ENCODE data around the gene CRIM1.
A peak's percentile ranks its signal among the peaks of the same experiment; 100 is the strongest.
"Not testable (repeated sequence)": the region's sequence is repeated elsewhere in the genome, so short reads cannot be mapped to it uniquely, and the experiment has no call there.

CRIM1 gene

DNA sequence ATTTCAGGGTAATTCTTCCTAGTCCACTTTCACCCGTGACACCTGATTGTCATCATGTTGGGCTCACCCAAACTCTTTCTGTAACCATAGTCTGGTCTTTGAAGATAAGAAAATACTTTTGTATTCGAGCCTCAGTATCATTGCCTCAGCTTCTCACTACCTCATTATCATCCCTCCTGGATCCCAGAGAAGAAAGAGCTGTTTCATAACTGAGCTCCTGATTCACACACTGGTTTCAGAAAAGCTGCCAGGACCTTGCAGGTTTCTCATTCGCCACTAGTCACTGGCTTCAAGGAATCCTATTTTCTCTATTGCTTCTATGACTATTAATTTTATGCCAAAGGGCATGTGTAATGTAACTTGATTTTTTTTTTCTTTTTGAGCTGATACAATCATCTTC is 2.9 kb upstream of the CRIM1 start:
- DNase-seq (ENCODE audit: low read depth in 1 of 2, low spot score in 1 of 2), result no peak

DNA sequence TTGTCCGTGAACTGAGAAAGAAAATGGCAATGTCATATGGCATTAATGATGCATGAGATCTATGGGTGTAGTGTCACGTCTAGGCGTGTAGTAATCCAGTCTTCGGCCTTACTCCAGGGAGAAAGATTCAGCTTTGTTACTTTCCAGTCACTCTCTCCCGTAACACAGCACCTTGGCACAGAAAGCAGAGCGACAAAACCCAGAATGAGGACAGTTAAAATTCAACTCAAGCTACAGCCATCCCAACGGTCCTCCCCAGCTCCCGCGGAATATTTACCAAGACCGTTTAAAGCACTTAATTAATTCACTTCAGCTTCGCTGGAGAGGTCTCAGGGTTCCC is 797 bp upstream of the CRIM1 start:
- DNase-seq (ENCODE audit: low read depth in 1 of 2, low spot score in 1 of 2), result no peak

DNA sequence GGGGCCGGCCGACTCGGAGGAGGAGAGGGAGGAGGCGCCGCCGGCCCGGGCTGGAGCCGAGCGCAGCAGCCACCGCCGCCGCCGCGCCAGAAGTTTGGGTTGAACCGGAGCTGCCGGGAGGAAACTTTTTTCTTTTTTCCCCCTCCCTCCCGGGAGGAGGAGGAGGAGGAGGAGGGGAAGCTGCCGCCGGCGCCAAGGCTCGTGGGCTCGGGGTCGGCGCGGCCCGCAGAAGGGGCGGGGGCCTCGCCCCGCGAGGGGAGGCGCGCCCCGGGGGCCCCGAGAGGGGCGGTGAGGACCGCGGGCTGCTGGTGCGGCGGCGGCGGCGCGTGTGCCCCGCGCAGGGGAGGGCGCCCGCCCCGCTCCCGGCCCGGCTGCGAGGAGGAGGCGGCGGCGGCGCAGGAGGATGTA is 316 bp downstream of the CRIM1 start:
- DNase-seq (ENCODE audit: low read depth in 1 of 2, low spot score in 1 of 2), result no peak

DNA sequence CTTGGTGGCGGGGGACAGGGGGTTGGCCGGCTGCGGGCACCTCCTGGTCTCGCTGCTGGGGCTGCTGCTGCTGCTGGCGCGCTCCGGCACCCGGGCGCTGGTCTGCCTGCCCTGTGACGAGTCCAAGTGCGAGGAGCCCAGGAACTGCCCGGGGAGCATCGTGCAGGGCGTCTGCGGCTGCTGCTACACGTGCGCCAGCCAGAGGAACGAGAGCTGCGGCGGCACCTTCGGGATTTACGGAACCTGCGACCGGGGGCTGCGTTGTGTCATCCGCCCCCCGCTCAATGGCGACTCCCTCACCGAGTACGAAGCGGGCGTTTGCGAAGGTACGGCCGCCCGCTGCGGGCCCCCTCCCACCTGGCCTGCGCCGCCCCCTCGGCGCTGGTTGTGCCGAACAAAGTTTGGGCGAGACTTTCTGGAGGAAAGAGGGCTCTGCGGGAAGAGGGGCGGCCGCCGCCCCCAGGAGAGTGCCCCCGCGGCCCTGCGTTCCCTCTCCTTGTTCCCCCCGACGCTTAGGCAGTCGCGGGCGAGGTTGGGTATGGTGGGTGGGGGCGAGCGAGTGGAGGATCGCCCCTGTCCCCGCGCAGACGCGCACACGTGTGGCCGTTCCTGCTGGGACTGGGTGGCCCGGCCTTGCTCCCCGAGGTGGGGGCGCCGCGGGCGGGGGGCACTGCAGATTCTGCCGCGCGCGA is 866 bp downstream of the CRIM1 start:
- DNase-seq (ENCODE audit: low read depth in 1 of 2, low spot score in 1 of 2), result peak in 1 of 2 donors; percentile 4

DNA sequence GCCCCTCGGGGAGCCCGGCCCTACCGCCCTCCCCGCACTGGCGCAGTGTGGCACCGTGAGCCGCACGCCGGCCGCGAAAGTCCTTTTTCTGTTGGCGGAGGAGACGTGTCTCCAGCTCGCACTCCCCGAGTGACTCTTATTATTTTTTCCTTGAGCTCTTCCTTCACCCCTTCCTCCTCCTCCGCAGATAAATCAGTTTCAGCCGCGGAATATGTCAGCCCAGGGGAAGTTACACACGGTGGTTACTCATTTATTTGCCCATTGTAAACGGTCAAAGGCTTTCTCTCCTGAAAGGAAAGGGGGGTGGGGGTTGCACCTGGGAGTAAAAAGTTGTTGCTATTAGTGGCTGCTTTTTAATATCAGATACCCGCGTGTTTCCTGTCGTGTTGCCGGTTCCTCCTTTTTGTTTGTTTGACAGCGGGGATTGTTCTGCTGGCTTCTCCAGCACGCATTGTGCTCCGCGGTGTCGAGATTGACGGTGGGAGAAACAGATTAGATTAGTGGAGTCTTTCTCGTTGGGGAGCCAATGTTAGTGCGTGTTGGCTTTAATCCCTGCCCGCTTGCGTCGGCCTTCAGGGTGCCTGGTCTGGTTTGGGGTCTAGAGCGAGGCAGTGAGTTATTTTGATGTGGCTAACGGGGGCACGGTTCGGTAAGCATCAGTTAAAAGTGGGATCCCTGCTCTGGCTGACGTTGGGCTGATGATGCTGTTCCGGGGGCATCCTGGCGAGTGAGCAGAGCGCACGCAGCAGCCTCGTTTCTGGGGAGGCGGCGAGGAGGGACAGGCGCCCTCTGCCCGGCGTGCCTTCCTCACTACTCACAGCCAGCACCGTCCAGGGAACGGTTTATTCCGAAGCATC is 1.6 kb downstream of the CRIM1 start:
- peak in 1 of 2 donors; percentile 2 for DNase-seq (ENCODE audit: low read depth in 1 of 2, low spot score in 1 of 2)

DNA sequence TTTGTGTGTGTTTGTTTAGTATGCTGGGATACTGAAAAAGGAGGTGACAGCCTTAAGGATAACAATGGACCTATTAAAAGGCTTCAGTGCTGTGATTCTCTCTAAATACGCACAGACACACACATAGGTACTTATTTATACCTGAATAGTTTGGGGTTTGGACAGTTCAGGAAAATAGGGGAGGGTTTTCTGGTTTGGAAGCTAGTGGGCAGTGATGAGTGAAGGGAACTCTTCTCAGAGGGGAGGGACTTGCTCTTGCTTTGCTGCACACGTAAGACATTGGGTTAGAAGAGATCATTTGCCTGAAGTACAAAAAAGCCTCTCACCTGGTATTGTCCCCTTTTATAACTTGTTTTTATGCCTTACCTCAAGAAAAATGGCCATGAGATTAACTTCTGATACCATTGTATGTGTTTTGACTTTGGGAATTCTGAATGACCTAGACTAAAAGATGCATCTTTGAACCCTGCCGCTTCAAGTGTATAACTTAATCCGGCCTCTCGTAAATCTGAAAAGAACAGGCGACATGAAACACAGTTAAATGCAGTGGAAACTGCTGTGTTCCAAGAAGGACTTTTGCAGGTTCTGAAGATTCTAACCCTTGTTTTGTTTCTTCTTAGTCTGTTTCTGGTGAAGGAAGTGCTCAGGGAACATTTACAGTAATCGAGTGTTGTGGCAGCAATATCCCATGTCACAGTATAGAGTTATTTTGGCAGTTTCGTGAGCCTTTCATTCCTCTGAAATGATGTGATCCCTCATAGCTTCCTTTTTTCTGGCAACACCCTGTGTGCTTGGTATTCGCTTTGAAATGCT is 2.5 kb downstream of the CRIM1 start:
- no peak for DNase-seq (ENCODE audit: low read depth in 1 of 2, low spot score in 1 of 2)

DNA sequence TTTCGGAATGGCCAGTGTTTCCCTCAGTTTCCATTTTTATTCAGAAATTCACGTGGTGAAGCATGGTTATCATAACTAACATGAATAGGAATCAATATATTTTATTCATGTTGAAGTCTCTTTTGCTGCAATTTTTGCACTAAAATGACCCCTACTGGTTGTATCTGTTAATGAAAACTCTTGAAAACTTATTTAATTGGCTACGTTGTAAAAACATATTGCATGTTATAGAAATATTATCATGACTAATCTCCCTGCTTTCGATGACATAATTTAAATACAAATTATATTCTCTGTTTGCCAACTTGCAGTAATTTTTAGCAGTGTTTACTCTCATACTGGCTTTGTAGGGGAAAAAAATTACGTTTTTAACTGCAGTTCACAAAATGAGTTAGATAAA is 3.5 kb downstream of the CRIM1 start:
- no peak for DNase-seq (ENCODE audit: low read depth in 1 of 2, low spot score in 1 of 2)

DNA sequence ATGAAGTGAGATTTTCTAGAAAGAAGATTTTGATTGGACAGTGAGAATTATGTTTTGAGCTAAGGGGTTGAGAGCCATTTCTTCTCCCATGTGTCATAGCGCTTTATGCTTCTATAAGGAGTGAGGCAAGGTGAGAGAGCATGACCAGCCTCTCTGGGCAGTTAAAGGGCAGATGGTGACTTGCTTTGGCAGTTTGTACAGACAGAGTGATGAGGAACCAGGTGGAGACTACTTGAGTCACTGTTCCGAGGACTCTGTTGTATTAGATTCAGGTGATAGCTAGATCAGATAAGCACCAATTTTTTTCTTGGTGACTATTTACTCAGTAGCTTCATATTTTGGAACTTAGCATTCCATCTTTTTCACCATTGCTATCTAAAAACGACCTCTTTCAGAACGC is 4.5 kb downstream of the CRIM1 start:
- DNase-seq (ENCODE audit: low read depth in 1 of 2, low spot score in 1 of 2), result no peak

DNA sequence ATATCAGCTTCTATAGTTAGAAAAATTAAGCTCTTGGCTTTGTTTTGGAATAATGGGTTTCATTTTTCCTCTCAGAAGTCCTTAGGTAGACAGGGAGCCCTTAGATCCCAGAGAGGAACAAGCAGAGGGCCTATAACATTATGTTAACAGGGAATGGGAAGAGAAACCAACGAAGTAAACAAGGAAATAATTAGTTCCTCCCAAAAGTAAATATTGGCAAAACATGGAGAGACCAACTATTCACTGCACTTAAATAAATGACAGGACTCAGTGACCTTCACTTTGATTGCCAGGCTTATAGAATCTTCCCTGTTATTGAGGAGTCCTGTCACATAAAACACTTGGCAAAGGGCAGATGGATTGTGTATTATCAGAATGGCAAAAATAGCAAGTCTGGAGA is 5.3 kb downstream of the CRIM1 start:
- DNase-seq (ENCODE audit: low read depth in 1 of 2, low spot score in 1 of 2), result no peak

DNA sequence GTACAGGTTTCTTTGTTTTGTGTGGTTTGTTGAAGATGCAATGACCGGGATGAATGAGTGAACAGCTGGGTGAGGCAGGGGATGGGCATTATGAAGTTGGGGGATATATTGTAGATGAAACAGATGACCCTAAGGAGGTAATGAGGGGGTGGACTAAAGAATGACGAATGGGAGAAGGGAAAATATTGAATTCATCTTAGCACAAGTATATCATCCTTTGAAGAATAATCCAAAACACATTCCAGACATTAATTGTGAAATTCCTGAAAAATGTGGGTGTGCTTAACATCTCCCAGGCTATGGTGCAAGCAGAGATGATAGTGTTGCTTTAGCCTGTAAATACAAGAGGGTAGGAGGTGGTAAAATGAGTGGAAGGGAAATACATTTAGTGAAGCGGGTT is 5.8 kb downstream of the CRIM1 start:
- DNase-seq (ENCODE audit: low read depth in 1 of 2, low spot score in 1 of 2), result no peak

DNA sequence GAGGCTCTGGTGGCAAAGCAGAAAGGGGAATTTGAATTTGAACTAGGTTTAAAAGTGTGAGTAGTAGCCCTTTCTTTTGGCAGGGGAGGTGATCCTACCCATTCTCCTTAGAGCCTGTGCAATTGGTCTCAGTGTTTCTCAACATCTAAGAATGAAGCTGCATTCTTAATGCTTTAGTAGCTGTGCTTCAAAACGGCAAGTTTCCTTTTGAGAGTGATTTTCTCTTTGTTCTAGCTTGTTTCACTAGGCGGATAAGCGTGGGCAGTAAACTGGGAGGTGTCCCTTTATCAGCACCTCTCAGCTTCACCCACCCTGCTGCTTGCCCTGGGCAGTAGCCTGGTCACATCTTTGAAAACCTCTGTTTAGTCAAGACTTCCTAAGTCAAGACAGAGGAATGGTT is 6.7 kb downstream of the CRIM1 start:
- no peak for DNase-seq (ENCODE audit: low read depth in 1 of 2, low spot score in 1 of 2)

DNA sequence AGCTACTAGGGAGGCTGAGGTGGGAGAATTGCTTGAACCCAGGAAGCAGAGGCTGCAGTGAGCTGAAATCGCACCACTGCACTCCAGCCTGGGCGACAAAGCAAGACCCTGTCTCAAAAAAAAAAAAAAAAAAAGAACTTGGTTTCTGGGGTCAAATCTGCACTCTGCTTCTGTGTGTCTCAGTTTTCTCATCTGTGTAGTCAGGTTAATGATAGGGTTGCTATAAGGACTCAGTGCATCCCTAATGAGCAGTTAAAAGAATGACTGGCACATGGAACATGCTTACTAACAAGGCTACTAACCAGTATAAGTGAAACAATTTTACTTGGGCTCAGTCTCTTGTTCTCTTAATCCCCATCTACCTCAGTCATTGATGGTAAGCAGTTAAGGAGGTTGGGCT is 7.5 kb downstream of the CRIM1 start:
- DNase-seq (ENCODE audit: low read depth in 1 of 2, low spot score in 1 of 2), result not testable (repeated sequence)

DNA sequence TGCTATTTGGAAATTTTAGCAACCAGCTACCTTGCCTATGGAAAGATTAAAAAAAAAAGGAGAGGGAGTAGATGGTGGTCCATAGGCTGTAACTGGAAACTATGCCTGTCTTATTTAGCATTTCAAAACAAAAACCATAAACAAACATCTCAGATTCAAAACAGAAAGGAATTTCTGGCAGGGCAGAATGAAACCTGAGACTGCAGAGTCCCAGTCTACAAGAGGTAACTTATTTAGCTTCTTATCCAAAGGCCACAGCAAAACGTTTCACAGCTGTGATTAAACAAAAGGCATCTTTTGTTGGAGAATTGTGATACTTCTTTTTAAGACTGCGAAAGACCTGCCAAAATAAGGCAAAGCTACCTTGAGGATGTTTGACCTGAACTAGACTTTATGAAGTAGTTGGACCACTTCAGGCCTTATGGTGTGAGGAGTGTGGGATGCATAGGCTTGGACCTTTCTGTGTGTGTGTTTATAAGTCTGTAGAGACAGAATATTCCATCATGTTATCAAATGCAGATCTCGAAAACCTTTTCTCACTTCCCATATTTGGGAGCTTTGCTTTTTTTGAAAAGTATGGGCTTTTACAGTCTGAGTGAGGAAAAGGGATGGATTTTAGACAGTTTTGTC is 11.0 kb downstream of the CRIM1 start:
- no peak for DNase-seq (ENCODE audit: low read depth in 1 of 2, low spot score in 1 of 2)

DNA sequence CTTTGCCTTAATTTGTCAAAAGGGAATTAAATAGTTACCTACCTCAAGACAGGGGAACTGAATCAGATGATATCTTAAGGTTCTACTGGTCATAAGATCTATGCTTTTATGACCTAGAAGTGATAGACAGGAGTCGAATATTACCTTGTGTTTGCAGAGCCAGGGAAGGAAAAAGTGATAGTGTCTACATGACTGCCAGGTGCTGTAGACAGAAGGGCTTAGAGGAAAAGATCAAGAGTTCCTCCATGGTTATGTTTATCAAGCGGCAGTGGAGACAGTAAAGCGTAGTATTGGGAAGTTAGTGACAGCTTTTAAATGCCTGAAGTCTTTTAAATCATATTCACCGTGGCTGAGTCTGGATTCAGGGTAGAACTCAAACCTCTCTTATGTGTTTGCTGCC is 11.9 kb downstream of the CRIM1 start:
- DNase-seq (ENCODE audit: low read depth in 1 of 2, low spot score in 1 of 2), result no peak

DNA sequence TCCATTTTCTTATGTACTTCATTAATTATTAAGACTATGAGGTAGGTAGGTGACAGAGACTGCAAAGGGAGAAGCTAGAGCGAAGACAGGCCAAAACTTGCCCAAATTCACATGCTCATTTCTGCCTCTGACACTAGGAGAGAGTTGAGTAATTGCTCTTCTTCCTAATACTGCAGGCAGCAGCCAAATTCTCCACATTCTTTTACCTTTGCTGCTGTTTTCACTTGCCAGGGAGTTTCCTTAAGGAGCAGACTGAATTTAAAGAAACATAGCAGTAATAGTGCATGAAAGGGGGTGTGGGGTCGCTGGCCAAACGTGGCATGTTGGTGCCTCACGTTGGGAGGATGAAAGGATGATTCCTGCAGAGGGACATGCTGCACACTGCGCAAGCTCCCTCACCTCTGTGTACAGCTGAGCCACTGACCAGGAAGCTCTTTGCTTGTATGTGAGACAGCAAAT is 12.3 kb downstream of the CRIM1 start:
- DNase-seq (ENCODE audit: low read depth in 1 of 2, low spot score in 1 of 2), result no peak

DNA sequence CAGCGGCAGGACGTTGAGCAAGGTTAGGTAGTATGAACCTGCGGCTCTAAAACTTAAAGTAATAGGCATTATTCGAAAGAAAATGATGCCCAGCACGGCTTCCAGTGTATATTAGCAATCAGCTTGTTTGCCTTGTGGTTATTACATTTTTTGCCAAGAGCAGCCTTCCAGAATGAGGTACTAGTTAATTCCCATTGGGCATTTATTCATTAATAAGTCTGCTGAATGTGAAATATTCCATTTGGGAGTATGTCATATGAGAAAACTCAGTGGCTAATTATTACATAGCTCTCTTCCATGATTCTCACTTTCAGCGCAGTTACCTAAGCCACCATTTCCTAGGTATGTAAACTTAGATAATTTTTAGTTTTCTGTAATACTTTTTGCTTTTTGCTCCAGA is 12.9 kb downstream of the CRIM1 start:
- DNase-seq (ENCODE audit: low read depth in 1 of 2, low spot score in 1 of 2), result no peak

DNA sequence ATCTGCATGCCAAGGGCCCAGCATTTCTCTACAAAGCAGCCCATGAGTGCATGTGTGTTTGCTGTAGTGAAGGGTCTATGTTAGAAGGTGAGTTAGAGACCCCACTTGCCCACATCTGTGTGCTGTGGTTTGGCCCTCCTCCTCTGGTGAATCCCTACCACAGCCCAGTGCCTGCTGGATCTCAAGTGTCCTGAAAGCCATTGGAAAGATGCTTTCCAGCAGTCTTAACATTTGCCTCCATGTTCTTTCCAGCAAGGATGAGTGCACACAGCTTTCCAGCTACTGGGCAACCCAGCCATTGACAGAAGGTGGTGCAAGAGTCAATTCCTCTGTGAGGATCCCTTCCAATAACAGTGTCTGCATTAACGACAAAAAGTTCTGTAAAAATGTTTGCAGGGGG is 13.6 kb downstream of the CRIM1 start:
- DNase-seq (ENCODE audit: low read depth in 1 of 2, low spot score in 1 of 2), result no peak

DNA sequence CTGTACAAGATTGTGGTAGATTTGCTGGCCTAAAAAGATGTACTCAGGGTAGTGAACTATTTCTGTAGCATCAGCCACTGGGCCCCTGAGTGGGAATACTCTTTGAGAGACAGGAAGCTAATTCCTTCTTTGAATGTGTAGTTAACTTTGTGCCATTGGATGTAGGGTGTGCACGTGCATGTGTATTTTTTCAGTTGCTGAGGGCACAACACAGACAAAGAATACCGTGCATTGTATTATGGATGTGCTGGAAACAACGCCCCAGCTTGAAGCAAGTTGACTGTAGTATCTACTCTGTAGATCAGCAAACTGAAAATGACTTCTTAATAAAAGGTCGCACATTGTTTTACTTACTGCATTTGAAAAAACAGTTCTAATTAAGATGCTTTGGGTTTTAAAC is 14.1 kb downstream of the CRIM1 start:
- no peak for DNase-seq (ENCODE audit: low read depth in 1 of 2, low spot score in 1 of 2)

DNA sequence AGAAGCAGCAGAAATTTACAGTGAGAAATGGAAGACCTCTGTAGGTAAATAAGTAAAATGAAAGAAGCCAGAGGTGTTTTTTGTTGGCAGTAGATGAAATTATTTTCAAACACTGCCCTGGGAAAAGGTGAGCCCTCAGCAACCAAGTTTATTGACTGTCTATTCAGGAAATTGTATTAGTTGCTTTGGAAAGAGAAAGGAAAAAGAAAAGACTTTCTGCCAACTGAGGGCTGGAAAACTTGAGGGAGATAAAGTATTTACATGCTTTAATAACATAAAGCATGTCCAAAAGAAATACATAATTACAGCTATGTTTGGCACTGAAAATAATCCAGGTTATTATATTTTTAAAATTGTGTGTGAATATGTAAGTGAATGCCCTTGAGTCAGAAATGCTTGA is 14.7 kb downstream of the CRIM1 start:
- DNase-seq (ENCODE audit: low read depth in 1 of 2, low spot score in 1 of 2), result no peak

DNA sequence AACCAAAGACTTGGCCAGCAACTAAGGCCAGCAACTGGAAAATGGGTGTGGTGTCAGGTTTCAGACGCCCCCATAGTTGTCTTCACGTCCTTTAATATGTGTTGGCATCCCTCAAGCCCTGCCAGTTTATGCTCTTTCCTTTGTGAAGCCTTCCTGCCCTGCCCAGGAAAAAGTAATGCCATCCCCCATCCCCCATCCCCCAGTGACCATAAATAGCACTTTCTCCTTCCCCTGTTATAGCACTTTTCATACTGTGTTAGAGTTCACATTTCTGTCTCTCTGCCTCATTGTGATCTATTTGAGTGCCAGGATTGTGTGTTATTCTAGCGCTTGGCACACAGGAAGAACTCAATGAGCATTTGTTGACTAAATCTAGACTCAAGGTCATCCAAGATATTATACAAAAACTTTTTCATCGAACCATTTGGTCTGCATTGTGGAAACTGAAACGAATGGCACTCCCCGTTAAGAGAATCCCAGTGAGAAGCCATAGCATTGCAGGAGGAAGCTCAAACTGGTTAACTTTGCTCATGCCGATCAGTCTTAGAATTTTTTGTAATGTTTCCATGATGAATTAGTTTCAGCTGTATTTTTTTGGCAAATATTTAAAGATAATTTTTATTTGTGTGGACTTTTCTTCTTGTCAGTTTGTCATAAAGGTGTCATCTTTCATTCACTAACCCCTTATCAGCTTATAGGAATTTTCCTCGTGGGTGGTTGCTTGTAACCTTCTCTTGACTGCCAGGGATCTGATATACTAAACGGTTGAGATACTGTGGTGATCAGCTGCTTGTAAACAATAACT is 15.7 kb downstream of the CRIM1 start:
- DNase-seq (ENCODE audit: low read depth in 1 of 2, low spot score in 1 of 2), result no peak

DNA sequence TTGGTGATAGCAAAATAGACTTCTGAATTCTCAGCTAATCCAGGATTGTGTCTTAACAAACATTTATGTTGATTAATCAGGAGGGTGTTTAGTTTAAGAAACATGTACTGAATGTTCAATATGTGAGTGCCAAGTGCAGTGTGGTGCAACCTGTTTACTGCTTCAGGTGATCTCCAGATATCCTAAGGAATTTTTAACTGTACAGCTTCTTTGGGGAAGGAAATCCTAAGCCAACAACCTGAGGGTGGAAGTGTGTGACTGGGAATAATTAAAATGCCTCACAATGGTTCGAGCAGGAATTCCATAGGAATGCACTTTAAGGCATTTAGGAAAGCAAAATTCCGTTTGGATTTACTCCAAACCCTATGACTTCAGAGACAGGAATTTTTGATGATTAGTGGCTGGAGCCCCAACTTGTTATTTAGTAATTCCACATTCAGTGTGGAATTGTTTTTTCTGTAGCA is 16.4 kb downstream of the CRIM1 start:
- no peak for DNase-seq (ENCODE audit: low read depth in 1 of 2, low spot score in 1 of 2)
